ENCODE measurements around the gene BACE1.
"Not testable (repeated sequence)": the region's sequence is repeated elsewhere in the genome, so short reads cannot be mapped to it uniquely, and the experiment has no call there.

BACE1 gene

GRCh38 chr11:117335399-117335798 lies 19.3 kb upstream of the BACE1 start:
- no peak for DNase-seq (ENCODE audit: extremely low spot score)
- POLR2A ChIA-PET: no interaction called here
- TF ChIP-seq CTCF (IDR thresholded peaks at IDR 0.05; ENCODE audit: control extremely low read depth, extremely low read depth, low read depth, missing control alignments): no peak
- CTCF ChIA-PET: no interaction called here

- POLR2A ChIA-PET: no interaction called here
- CTCF ChIA-PET: no interaction called here
- TF ChIP-seq CTCF (IDR thresholded peaks at IDR 0.05; ENCODE audit: control extremely low read depth, extremely low read depth, low read depth, missing control alignments): no peak
- no peak for DNase-seq (ENCODE audit: extremely low spot score)
Observed at GRCh38 chr11:117334896-117335295, 18.8 kb upstream of the BACE1 start.

DNA sequence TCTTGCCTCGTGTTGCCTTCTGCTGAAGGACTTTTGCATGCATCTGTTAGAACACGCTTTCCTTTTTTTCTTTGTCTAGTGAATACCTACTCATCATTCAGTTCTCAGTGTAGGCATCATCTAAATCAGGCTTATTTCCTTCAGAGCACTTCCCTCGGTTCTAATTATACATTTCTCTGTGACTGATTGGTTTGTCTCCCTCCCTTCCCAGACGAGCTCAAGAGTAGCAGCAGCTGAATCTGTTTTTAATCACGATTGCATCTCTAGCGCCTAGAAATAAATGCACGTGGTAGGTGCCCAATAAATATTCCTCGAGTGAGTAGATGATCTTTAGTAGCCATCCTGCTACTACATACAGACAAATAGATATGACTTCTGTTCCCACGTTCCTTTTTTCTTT lies 17.9 kb upstream of the BACE1 start:
- DNase-seq (ENCODE audit: extremely low spot score): no peak
- ChIA-PET CTCF (no interaction called here), POLR2A (interaction anchor here (0.7 kb wide), 1 partner anchor 155 kb away, joined by 5 read pairs; no protein-coding TSS in a partner anchor)
- TF ChIP-seq CTCF (IDR thresholded peaks at IDR 0.05; ENCODE audit: control extremely low read depth, extremely low read depth, low read depth, missing control alignments): no peak

GRCh38 chr11:117332843-117333242 lies 16.8 kb upstream of the BACE1 start:
- TF ChIP-seq CTCF (IDR thresholded peaks at IDR 0.05; ENCODE audit: control extremely low read depth, extremely low read depth, low read depth, missing control alignments): no peak
- CTCF ChIA-PET: no interaction called here
- DNase-seq (ENCODE audit: extremely low spot score): no peak
- POLR2A ChIA-PET: no interaction called here

GRCh38 chr11:117328375-117329010 lies 12.4 kb upstream of the BACE1 start:
- TF ChIP-seq CTCF (IDR thresholded peaks at IDR 0.05; ENCODE audit: control extremely low read depth, extremely low read depth, low read depth, missing control alignments): no peak
- DNase-seq (ENCODE audit: extremely low spot score): peak; percentile 37
- ChIA-PET CTCF (interaction anchor here (1.5 to 1.7 kb wide), 3 partner anchors 12 to 102 kb away, joined by 4 read pairs; no protein-coding TSS in a partner anchor), POLR2A (interaction anchor here (1.2 kb wide), 1 partner anchor 13 kb away, joined by 4 read pairs; no protein-coding TSS in a partner anchor)

GRCh38 chr11:117327567-117328374 lies 11.7 kb upstream of the BACE1 start, which contains the start of gene CEP164:
Gene CEP164 (plus strand): TSS chr11:117327854. CDS start chr11:117338587, 10,733 bp downstream.
- ChIA-PET POLR2A (interaction anchor here (0.5 to 1.2 kb wide), 4 partner anchors 14 to 1758 kb away, joined by 3 to 4 read pairs (median 3); partner anchors contain the start of gene SIDT2), CTCF (interaction anchor here (1.5 to 1.7 kb wide), 3 partner anchors 11 to 101 kb away, joined by 4 read pairs; no protein-coding TSS in a partner anchor)
- DNase-seq (ENCODE audit: extremely low spot score): peak; percentile 97
- TF ChIP-seq CTCF (IDR thresholded peaks at IDR 0.05; ENCODE audit: control extremely low read depth, extremely low read depth, low read depth, missing control alignments): no peak

DNA sequence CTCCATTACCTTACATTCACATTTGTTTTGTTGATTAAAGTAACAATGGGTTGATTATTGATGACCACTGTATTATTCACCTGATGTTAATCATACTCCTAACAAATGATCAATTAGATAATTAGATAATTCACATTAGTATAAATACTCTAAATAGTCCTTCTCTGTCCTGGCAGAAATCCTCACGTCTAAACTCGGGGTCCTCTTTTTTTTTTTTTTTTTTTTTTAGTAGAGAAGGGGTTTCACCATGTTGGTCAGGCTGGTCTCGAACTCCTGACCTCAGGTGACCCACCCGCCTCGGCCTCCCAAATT lies 11.2 kb upstream of the BACE1 start:
- DNase-seq (ENCODE audit: extremely low spot score): not testable (repeated sequence)
- CTCF ChIA-PET: interaction anchor here (1.5 to 1.7 kb wide), 3 partner anchors 10 to 100 kb away, joined by 4 read pairs; no protein-coding TSS in a partner anchor
- POLR2A ChIA-PET: interaction anchor here (0.5 to 1.1 kb wide), 3 partner anchors 149 to 1758 kb away, joined by 3 read pairs; partner anchors contain the start of gene SIDT2

Measured in GM10248 (cell line).